ENCODE data around the gene DHRSX. TPM values are rescaled to one million over a fixed set of nuclear protein-coding genes. Genes with fewer than 3 reads are reported as not detected.

Gene DHRSX
- total and polyA plus RNA-seq, 9 of the 15 experiments (the other 6 are each of a cell fraction or from before 2014, with no cell fraction given): 0.59 to 11.0 (median 6.2) TPM

DNA sequence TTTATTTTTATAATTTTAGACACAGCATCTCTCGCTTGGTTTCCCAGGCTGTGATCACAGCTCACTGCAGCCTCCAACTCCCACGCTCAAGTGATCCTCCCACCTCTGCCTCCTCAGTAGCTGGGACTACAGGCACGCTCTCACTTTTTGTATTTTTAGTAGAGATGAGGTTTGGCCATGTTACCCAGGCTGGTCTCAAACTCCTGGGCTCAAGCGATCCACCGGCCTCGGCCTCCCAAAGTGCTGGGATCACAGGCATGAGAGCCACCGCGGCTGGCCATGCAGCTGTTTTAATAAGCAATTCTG is 39.1 kb downstream of the DHRSX start:
- no TSS peak for BruUV-seq (replicated peaks)
- no peak overlapping the region for H3K4me2 ChIP-seq (ENCODE audit: insufficient read depth, low read length)
- no peaks in the 10 kb centered on the region for H3K36me3 ChIP-seq (ENCODE audit: control insufficient read depth, insufficient read depth, low read length)
- no peak overlapping the region for H3K27ac ChIP-seq (ENCODE audit: extremely low read depth, low read depth, low read length)
- H3K4me3 ChIP-seq: no peak overlapping the region
- H3K9me3 ChIP-seq (replicated peaks; ENCODE audit: control insufficient read depth, insufficient read depth, low read depth, low read length): no peaks in the 10 kb centered on the region
- ATAC-seq (no peak), DNase-seq (ENCODE audit: extremely low read depth in 1 of 4, low spot score in 3 of 4) (no peak), FAIRE-seq (no peak)
- no peaks in the 10 kb centered on the region; a peak in 2 of 5 replicates for H3K4me1 ChIP-seq (replicated peaks in 1 of 2; ENCODE audit: control insufficient read depth in 2 of 2, insufficient read depth in 2 of 2, low read length in 2 of 2)
- 89% methylated on average over 8 of the region's 8 CpGs for WGBS (ENCODE audit: insufficient coverage, low coverage, missing lambda C conversion rate)
- no peak overlapping the region for H3K9ac ChIP-seq (ENCODE audit: insufficient read depth in 1 of 2, low read depth in 2 of 2, low read length in 2 of 2)
- H3K79me2 ChIP-seq (ENCODE audit: control insufficient read depth, insufficient read depth, low read length): peaks cover 10% of the 10 kb centered on the region; the same call in 2 of the 3 replicates
- H4K20me1 ChIP-seq (replicated peaks; ENCODE audit: control insufficient read depth, insufficient read depth, low read length): no peaks in the 10 kb centered on the region
- no peaks in the 10 kb centered on the region for H3K27me3 ChIP-seq (ENCODE audit: control insufficient read depth in 2 of 2, insufficient read depth in 2 of 2, low read length in 2 of 2)
- CTCF ChIA-PET (ENCODE audit: low intra/inter-chr PET ratio): no interaction called here
- in situ Hi-C loops (cut with MboI): loop anchor here (10.0 kb wide), 1 partner anchor 797 kb away; no protein-coding TSS in a partner anchor
- POLR2A ChIA-PET: no interaction called here
- intact Hi-C loops (cut with micrococcal nuclease): loop anchor here (5.0 kb wide), 2 partner anchors 229 to 809 kb away; no protein-coding TSS in a partner anchor
- TF ChIP-seq TRIM28 (IDR thresholded peaks at IDR 0.05) (no peak), LEF1 (IDR thresholded peaks at IDR 0.05) (no peak), PTTG1 (tag; IDR thresholded peaks at IDR 0.05; ENCODE audit: low read depth) (no peak), ZNF3 (CRISPR knock-in tag; IDR thresholded peaks at IDR 0.05) (no peak), ZBTB17 (CRISPR knock-in tag; IDR thresholded peaks at IDR 0.05) (no peak), KAT7 (CRISPR knock-in tag; IDR thresholded peaks at IDR 0.05; ENCODE audit: borderline replicate concordance) (no peak)
- TF ChIP-seq, protein P1, sequence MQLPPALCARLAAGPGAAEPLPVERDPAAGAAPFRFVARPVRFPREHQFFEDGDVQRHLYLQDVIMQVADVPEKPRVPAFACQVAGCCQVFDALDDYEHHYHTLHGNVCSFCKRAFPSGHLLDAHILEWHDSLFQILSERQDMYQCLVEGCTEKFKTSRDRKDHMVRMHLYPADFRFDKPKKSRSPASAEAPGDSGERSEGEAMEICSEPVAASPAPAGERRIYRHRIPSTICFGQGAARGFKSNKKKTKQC (CRISPR knock-in tag; IDR thresholded peaks at IDR 0.05): no peak
- TF ChIP-seq, protein P2, sequence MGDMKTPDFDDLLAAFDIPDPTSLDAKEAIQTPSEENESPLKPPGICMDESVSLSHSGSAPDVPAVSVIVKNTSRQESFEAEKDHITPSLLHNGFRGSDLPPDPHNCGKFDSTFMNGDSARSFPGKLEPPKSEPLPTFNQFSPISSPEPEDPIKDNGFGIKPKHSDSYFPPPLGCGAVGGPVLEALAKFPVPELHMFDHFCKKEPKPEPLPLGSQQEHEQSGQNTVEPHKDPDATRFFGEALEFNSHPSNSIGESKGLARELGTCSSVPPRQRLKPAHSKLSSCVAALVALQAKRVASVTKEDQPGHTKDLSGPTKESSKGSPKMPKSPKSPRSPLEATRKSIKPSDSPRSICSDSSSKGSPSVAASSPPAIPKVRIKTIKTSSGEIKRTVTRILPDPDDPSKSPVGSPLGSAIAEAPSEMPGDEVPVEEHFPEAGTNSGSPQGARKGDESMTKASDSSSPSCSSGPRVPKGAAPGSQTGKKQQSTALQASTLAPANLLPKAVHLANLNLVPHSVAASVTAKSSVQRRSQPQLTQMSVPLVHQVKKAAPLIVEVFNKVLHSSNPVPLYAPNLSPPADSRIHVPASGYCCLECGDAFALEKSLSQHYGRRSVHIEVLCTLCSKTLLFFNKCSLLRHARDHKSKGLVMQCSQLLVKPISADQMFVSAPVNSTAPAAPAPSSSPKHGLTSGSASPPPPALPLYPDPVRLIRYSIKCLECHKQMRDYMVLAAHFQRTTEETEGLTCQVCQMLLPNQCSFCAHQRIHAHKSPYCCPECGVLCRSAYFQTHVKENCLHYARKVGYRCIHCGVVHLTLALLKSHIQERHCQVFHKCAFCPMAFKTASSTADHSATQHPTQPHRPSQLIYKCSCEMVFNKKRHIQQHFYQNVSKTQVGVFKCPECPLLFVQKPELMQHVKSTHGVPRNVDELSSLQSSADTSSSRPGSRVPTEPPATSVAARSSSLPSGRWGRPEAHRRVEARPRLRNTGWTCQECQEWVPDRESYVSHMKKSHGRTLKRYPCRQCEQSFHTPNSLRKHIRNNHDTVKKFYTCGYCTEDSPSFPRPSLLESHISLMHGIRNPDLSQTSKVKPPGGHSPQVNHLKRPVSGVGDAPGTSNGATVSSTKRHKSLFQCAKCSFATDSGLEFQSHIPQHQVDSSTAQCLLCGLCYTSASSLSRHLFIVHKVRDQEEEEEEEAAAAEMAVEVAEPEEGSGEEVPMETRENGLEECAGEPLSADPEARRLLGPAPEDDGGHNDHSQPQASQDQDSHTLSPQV (IDR thresholded peaks at IDR 0.05): no peak
- no peak overlapping the region for H2AFZ ChIP-seq (ENCODE audit: low read depth, low read length)
- no peaks in the 10 kb centered on the region for H3K9me1 ChIP-seq (ENCODE audit: control insufficient read depth, insufficient read depth, low read length)
